GM12878 (cell line): Measurements from ENCODE around the gene DHRS1.

Experiments used
- BRCA1 ChIP-seq: IDR thresholded peaks from 2 replicates; pipeline ENCODE4 v1.6.1; 2011; ENCODE audit warnings: low read depth, low read length, improper control_type of control experiment
- CEBPZ ChIP-seq: fragments of 150-350 bp; IDR thresholded peaks from 2 replicates; pipeline ENCODE4 v1.6.1; 2016; ENCODE audit warnings: low read depth, low read length
- CTCF ChIP-seq, 3 experiments: IDR thresholded peaks in 2 of 3; conservative IDR thresholded peaks in 1 of 3; 2 replicates each; pipeline ENCODE4 v1.5.1; 2011; ENCODE audit warnings: low read depth in 3 of 3, low read length in 3 of 3, mild to moderate bottlenecking in 3 of 3, control low read depth in 2 of 3, moderate library complexity in 2 of 3, inconsistent platforms in 1 of 3, mixed read lengths in 1 of 3; ENCODE audit not compliant: control insufficient read depth in 2 of 3, insufficient read depth in 1 of 3; ENCODE audit errors: extremely low read depth in 1 of 3
- REST ChIP-seq: IDR thresholded peaks from 2 replicates; pipeline ENCODE4 v1.6.1; 2012; ENCODE audit warnings: mild to moderate bottlenecking, low read depth, low read length

GRCh38 chr14:24284501-24285035, 15.0 kb downstream of the DHRS1 start:
- TF ChIP-seq CEBPZ (no peak), REST (no peak), BRCA1 (no peak), CTCF (IDR thresholded peaks at IDR 0.05 in 2 of 3, conservative IDR thresholded peaks at IDR 0.05 in 1 of 3; ENCODE audit: control insufficient read depth in 2 of 3, extremely low read depth in 1 of 3, insufficient read depth in 1 of 3, low read depth in 3 of 3, low read length in 3 of 3) (no peak)
